OCI-LY3 (cell line): Measurements from ENCODE around the gene CHST11.

Experiments
- EZH2phosphoT487 ChIP-seq: fragments of 200-600 bp; shearing (Covaris generic); IDR thresholded peaks from 2 replicates; pipeline ENCODE4 v1.6.1; 2018; ENCODE audit warnings: antibody characterized with exemption, mixed run types, low read depth
- TF ChIP-seq, protein P1 (sequence below): fragments of 200-600, 300-600 bp; sonication (generic); IDR thresholded peaks from 2 replicates; pipeline ENCODE4 v1.5.1; 2014; ENCODE audit warnings: antibody characterized with exemption, low read length, low read depth

DNA sequence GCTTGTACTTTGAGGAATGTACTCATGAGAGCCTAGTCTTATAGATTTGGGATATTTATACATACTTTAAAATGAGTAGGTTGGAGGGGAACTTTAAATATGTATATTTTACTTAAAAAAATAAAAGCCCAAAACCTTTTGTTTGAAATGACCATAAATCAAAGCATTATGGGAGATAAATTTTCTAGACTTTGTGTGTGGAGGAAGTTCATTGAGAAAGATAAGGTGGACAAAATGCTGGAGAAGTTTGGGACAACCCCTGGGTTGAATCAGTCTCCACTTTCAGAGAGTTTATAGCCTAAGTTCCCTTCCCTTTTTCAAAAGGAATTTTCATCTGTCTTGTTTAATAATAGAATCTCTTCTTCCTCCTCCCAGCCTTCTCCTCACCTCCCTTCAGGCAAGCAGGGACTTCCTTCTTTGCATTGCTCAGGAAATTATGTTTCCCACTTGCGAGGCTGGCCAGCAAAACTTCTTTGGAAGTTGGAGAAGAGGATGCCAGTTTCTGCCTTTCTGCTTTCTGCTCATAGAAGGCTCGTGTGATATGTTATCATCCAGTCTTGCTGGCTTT is 54.2 kb downstream of the CHST11 start:
- TF ChIP-seq, protein P1, sequence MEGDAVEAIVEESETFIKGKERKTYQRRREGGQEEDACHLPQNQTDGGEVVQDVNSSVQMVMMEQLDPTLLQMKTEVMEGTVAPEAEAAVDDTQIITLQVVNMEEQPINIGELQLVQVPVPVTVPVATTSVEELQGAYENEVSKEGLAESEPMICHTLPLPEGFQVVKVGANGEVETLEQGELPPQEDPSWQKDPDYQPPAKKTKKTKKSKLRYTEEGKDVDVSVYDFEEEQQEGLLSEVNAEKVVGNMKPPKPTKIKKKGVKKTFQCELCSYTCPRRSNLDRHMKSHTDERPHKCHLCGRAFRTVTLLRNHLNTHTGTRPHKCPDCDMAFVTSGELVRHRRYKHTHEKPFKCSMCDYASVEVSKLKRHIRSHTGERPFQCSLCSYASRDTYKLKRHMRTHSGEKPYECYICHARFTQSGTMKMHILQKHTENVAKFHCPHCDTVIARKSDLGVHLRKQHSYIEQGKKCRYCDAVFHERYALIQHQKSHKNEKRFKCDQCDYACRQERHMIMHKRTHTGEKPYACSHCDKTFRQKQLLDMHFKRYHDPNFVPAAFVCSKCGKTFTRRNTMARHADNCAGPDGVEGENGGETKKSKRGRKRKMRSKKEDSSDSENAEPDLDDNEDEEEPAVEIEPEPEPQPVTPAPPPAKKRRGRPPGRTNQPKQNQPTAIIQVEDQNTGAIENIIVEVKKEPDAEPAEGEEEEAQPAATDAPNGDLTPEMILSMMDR, result no peak
- no peak for TF ChIP-seq EZH2phosphoT487
